H1 (cell line): ENCODE measurements around the gene SYK. TPM values are rescaled to one million over a fixed set of nuclear protein-coding genes. Genes with fewer than 3 reads are reported as not detected.

Experiments used
- CTCF ChIA-PET: fragments of 300-600 bp; sonication (Branson Sonifier 250); formaldehyde crosslinking; loops from one replicate; lab custom pipeline; 2021; ENCODE audit not compliant: partially characterized antibody; lab: Charles Lee
- POLR2A ChIA-PET: fragments of 300-600 bp; sonication (Branson Sonifier 250); formaldehyde crosslinking; loops from one replicate; lab custom pipeline; 2021; ENCODE audit warnings: inconsistent platforms; ENCODE audit not compliant: partially characterized antibody; lab: Charles Lee
- DNase-seq, 2 experiments: peaks; one replicate each; pipeline versions ENCODE4 v3.0.0 to v3.0.0-alpha.2; 2010 to 2022; ENCODE audit warnings: low spot score in 2 of 2, low read depth in 1 of 2, mixed read lengths in 1 of 2
- FAIRE-seq: peaks from 2 replicates; lab custom pipeline; 2011; peaks lifted over from hg19 to GRCh38; lab: Jason Lieb, UNC
- H2AFZ ChIP-seq: 2 replicates; pipeline ENCODE4 v1.8.1; 2012; ENCODE audit warnings: low read length, inconsistent platforms
- H2AK5ac ChIP-seq: 2 replicates; pipeline ENCODE4 v1.6.1; 2013; ENCODE audit warnings: low read depth, low read length
- H2BK120ac ChIP-seq: replicated peaks from 2 replicates; pipeline ENCODE3; 2013; ENCODE audit warnings: low read depth, low read length, inconsistent platforms
- H2BK12ac ChIP-seq: 2 replicates; pipeline ENCODE4 v1.6.1; 2013; ENCODE audit warnings: low read depth, low read length
- H2BK15ac ChIP-seq: 2 replicates; pipeline ENCODE4 v1.6.1; 2013; ENCODE audit warnings: low read length
- H2BK20ac ChIP-seq: 2 replicates; pipeline ENCODE4 v1.6.1; 2013; ENCODE audit warnings: low read length
- H2BK5ac ChIP-seq: 2 replicates; pipeline ENCODE4 v1.6.1; 2013; ENCODE audit warnings: low read depth, low read length
- H3K14ac ChIP-seq: 2 replicates; pipeline ENCODE4 v1.6.1; 2013; ENCODE audit warnings: inconsistent platforms; ENCODE audit not compliant: insufficient read length
- H3K18ac ChIP-seq: 2 replicates; pipeline ENCODE4 v1.6.1; 2013; ENCODE audit warnings: low read length; ENCODE audit errors: extremely low read depth
- H3K23ac ChIP-seq: 2 replicates; pipeline ENCODE4 v1.6.1; 2013; ENCODE audit warnings: inconsistent platforms; ENCODE audit not compliant: insufficient read length
- H3K23me2 ChIP-seq: 2 replicates; pipeline ENCODE4 v1.6.1; 2013; ENCODE audit warnings: low read depth, low read length
- H3K27ac ChIP-seq: 2 replicates; pipeline ENCODE4 v1.6.1; 2011; ENCODE audit warnings: low read depth, low read length, inconsistent platforms
- H3K27me3 ChIP-seq, 4 experiments: replicated peaks in 1 of 4; 1 replicate in 1 of 4; 2 replicates in 3 of 4; pipeline versions ENCODE4 v1.6.1 to v1.8.1; 2011 to 2013; ENCODE audit warnings: low read length in 3 of 4, mild to moderate bottlenecking in 3 of 4, inconsistent platforms in 2 of 4, mixed read lengths in 2 of 4, moderate library complexity in 1 of 4; ENCODE audit not compliant: control insufficient read depth in 3 of 4, insufficient read depth in 3 of 4; ENCODE audit errors: extremely low read depth in 1 of 4
- H3K36me3 ChIP-seq, 4 experiments: 2 replicates each; pipeline versions ENCODE4 v1.6.1 to v1.8.1; 2011 to 2013; ENCODE audit warnings: mild to moderate bottlenecking in 4 of 4, low read length in 3 of 4, moderate library complexity in 2 of 4, control low read depth in 1 of 4, inconsistent platforms in 1 of 4; ENCODE audit not compliant: insufficient read depth in 4 of 4, control insufficient read depth in 2 of 4
- H3K4ac ChIP-seq: replicated peaks from 2 replicates; pipeline ENCODE3; 2013; ENCODE audit warnings: low read length, low read depth, mixed read lengths, inconsistent platforms; ENCODE audit not compliant: insufficient read length
- H3K4me1 ChIP-seq, 4 experiments: replicated peaks in 1 of 4; 1 replicate in 1 of 4; 2 replicates in 3 of 4; pipeline versions ENCODE4 v1.6.1 to v1.8.1; 2011 to 2013; ENCODE audit warnings: low read length in 3 of 4, inconsistent platforms in 2 of 4, mixed read lengths in 1 of 4; ENCODE audit not compliant: insufficient read depth in 4 of 4, control insufficient read depth in 3 of 4
- H3K4me2 ChIP-seq, 2 experiments: 2 replicates each; pipeline versions ENCODE4 v1.6.1 to v1.8.1; 2011 to 2013; ENCODE audit warnings: low read depth in 2 of 2, low read length in 2 of 2, control low read depth in 1 of 2, inconsistent platforms in 1 of 2, mild to moderate bottlenecking in 1 of 2; ENCODE audit not compliant: insufficient read depth in 1 of 2
- H3K4me3 ChIP-seq, 4 experiments: fragments of 200-600, 300-600 bp in 1 of 4; sonication (generic), shearing (Covaris generic), sonication (Bioruptor Twin) in 1 of 4; 2 replicates each; pipeline versions ENCODE4 v1.5.1 to v1.8.1; 2011 to 2016; ENCODE audit warnings: low read length in 4 of 4, low read depth in 3 of 4, control low read depth in 2 of 4, inconsistent platforms in 2 of 4, mild to moderate bottlenecking in 2 of 4, mixed read lengths in 1 of 4, moderate library complexity in 1 of 4; ENCODE audit not compliant: insufficient read depth in 2 of 4; ENCODE audit errors: extremely low read depth in 1 of 4
- H3K56ac ChIP-seq: replicated peaks from 2 replicates; pipeline ENCODE3; 2013; ENCODE audit warnings: low read depth, mild to moderate bottlenecking, mixed read lengths, low read length, inconsistent platforms; ENCODE audit not compliant: insufficient read length
- H3K79me1 ChIP-seq: 2 replicates; pipeline ENCODE4 v1.6.1; 2013; ENCODE audit warnings: low read depth, low read length, control low read depth
- H3K79me2 ChIP-seq, 2 experiments: 2 replicates each; pipeline versions ENCODE4 v1.6.1 to v1.8.1; 2012 to 2013; ENCODE audit warnings: low read length in 2 of 2, mild to moderate bottlenecking in 2 of 2, inconsistent platforms in 1 of 2; ENCODE audit not compliant: insufficient read depth in 2 of 2, control insufficient read depth in 1 of 2
- H3K9ac ChIP-seq, 4 experiments: replicated peaks in 1 of 4; 1 replicate in 1 of 4; 2 replicates in 3 of 4; pipeline versions ENCODE4 v1.6.1 to v1.8.1; 2011 to 2013; ENCODE audit warnings: low read depth in 3 of 4, low read length in 3 of 4, control low read depth in 2 of 4, mild to moderate bottlenecking in 2 of 4, moderate library complexity in 2 of 4, inconsistent platforms in 1 of 4; ENCODE audit errors: extremely low read depth in 1 of 4
- H3K9me3 ChIP-seq, 2 experiments: 2 replicates each; pipeline versions ENCODE4 v1.6.1 to v1.8.1; 2012 to 2013; ENCODE audit warnings: mild to moderate bottlenecking in 2 of 2, moderate library complexity in 2 of 2, control low read depth in 1 of 2, inconsistent platforms in 1 of 2, low read depth in 1 of 2, low read length in 1 of 2, mixed read lengths in 1 of 2; ENCODE audit not compliant: insufficient read depth in 2 of 2
- H4K20me1 ChIP-seq, 2 experiments: replicated peaks in 1 of 2; 2 replicates each; pipeline versions ENCODE3 to v1.8.1; 2011 to 2013; ENCODE audit warnings: inconsistent platforms in 2 of 2, low read length in 2 of 2, mild to moderate bottlenecking in 1 of 2; ENCODE audit not compliant: insufficient read depth in 2 of 2, control insufficient read depth in 1 of 2
- H4K5ac ChIP-seq: 2 replicates; pipeline ENCODE4 v1.6.1; 2013; ENCODE audit warnings: low read length, low read depth, mixed read lengths, inconsistent platforms; ENCODE audit not compliant: insufficient read length
- H4K8ac ChIP-seq: 2 replicates; pipeline ENCODE4 v1.8.0; 2013; ENCODE audit warnings: mild to moderate bottlenecking, moderate library complexity, low read length, inconsistent platforms; ENCODE audit not compliant: insufficient read depth; ENCODE audit errors: extremely low read depth
- H4K91ac ChIP-seq: replicated peaks from 2 replicates; pipeline ENCODE3; 2013; ENCODE audit warnings: low read length, mixed read lengths, inconsistent platforms; ENCODE audit not compliant: insufficient read length
- ATF3 ChIP-seq: IDR thresholded peaks from 2 replicates; pipeline ENCODE4 v1.6.1; 2011; ENCODE audit warnings: low read depth, mild to moderate bottlenecking, low read length; ENCODE audit not compliant: insufficient read depth
- BCL11A ChIP-seq, 2 experiments: IDR thresholded peaks; one replicate each; pipeline ENCODE4 v1.6.1; 2011; ENCODE audit warnings: low read depth in 2 of 2, low read length in 2 of 2, mild to moderate bottlenecking in 2 of 2
- CEBPB ChIP-seq: IDR thresholded peaks from 2 replicates; pipeline ENCODE4 v1.6.1; 2012; ENCODE audit warnings: low read depth, low read length
- CHD1 ChIP-seq: IDR thresholded peaks from 2 replicates; pipeline ENCODE4 v1.6.1; 2012; ENCODE audit warnings: low read depth, low read length, improper control_type of control experiment
- CREB1 ChIP-seq: IDR thresholded peaks from 2 replicates; pipeline ENCODE4 v1.6.1; 2012; ENCODE audit warnings: inconsistent platforms
- EGR1 ChIP-seq: IDR thresholded peaks from 2 replicates; pipeline ENCODE4 v1.6.1; 2011; ENCODE audit warnings: low read depth, low read length, borderline replicate concordance
- EZH2 ChIP-seq: fragments of 200-600 bp; sonication (generic); IDR thresholded peaks from 2 replicates; pipeline ENCODE4 v1.7.1; 2012; ENCODE audit warnings: low read depth, mild to moderate bottlenecking, moderate library complexity, low read length, inconsistent platforms; ENCODE audit not compliant: severe bottlenecking
- KDM5A ChIP-seq: fragments of 200-600 bp; IDR thresholded peaks from 2 replicates; pipeline ENCODE4 v1.7.1; 2012; ENCODE audit warnings: mild to moderate bottlenecking, low read length, inconsistent platforms, mixed read lengths
- POLR2AphosphoS5 ChIP-seq: IDR thresholded peaks from 2 replicates; pipeline ENCODE4 v1.6.1; 2011; ENCODE audit warnings: low read depth, low read length
- RAD21 ChIP-seq, 2 experiments: IDR thresholded peaks in 1 of 2; conservative IDR thresholded peaks in 1 of 2; 2 replicates each; pipeline ENCODE4 v1.6.1; 2011; ENCODE audit warnings: low read depth in 2 of 2, low read length in 2 of 2, improper control_type of control experiment in 1 of 2, inconsistent platforms in 1 of 2, mild to moderate bottlenecking in 1 of 2, moderate library complexity in 1 of 2
- RXRA ChIP-seq: IDR thresholded peaks from 2 replicates; pipeline ENCODE4 v1.6.1; 2011; ENCODE audit warnings: low read depth, mild to moderate bottlenecking, low read length, moderate library complexity; ENCODE audit not compliant: insufficient read depth
- SIX5 ChIP-seq: IDR thresholded peaks from 2 replicates; pipeline ENCODE4 v1.6.1; 2011; ENCODE audit warnings: mild to moderate bottlenecking, low read depth, low read length
- TCF12 ChIP-seq: IDR thresholded peaks from 2 replicates; pipeline ENCODE4 v1.6.1; 2011; ENCODE audit warnings: low read depth, mild to moderate bottlenecking, low read length
- ZNF274 ChIP-seq: IDR thresholded peaks from 2 replicates; pipeline ENCODE4 v1.7.0; 2012; ENCODE audit warnings: low read length, borderline replicate concordance; ENCODE audit errors: extremely low read depth
- WGBS, 2 experiments: shearing (Covaris generic) in 1 of 2; methylation state at CpG; one replicate each; pipeline versions ENCODE4 v1.1.6 to v1.1.7; 2013 to 2015; ENCODE audit warnings: low lambda C conversion rate in 2 of 2, mixed read lengths in 2 of 2, inconsistent platforms in 1 of 2, low coverage in 1 of 2, missing lambda C conversion rate in 1 of 2; ENCODE audit not compliant: insufficient replicate concordance in 2 of 2, insufficient coverage in 1 of 2, insufficient read length in 1 of 2; ENCODE audit errors: extremely low coverage in 1 of 2, missing lambda C conversion rate in 1 of 2; 5-methylcytosine and 5-hydroxymethylcytosine counted together
- polyA plus RNA-seq, 7 experiments: library from polyadenylated mRNA; depleted of rRNA in 3 of 7; stranded (reverse) in 5 of 7; unstranded in 2 of 7; fragments of >200 nt in 5 of 7; fragments of 200-250 nt in 2 of 7; gene quantifications; 1 replicate in 5 of 7; 2 replicates in 1 of 7; 4 replicates in 1 of 7; pipeline versions ENCODE4 v1.2.1 to v1.2.3, GENCODE V29; 2011 to 2013; ENCODE audit warnings: missing spikeins in 2 of 7, mixed read lengths in 2 of 7
- total RNA-seq: library from RNA; stranded (reverse); fragmentation: NEBNext Ultra II Directional; extraction: Animal tissue kit (Norgen Biotek cat#: 25700); gene quantifications from 2 replicates; pipeline ENCODE4 v1.2.1, GENCODE V29; 2021

The SYK gene
- total and polyA plus RNA-seq, 2 of the 8 experiments (the other 6 are each of a cell fraction or from before 2014, with no cell fraction given): 1.5 to 4.4 TPM

GRCh38 chr9:90772386-90772785 is 29.2 kb upstream of the SYK start:
- WGBS, 2 experiments: 90% methylated on average over 1 of the region's 1 CpG; no CpG with 5 or more reads in 1 of the 2 experiments
- TF ChIP-seq ZNF274: no peak
- TF ChIP-seq EGR1: no peak
- TF ChIP-seq BCL11A (IDR thresholded peaks at IDR 0.05; ENCODE audit: low read depth in 2 of 2, low read length in 2 of 2): no peak
- TF ChIP-seq RXRA: no peak
- no peak for TF ChIP-seq EZH2
- no peak for TF ChIP-seq CREB1
- no peak for TF ChIP-seq RAD21 (IDR thresholded peaks at IDR 0.05 in 1 of 2, conservative IDR thresholded peaks at IDR 0.05 in 1 of 2; ENCODE audit: low read depth in 2 of 2, low read length in 2 of 2)
- no peak for TF ChIP-seq SIX5
- no peak for TF ChIP-seq ATF3
- TF ChIP-seq TCF12: no peak
- TF ChIP-seq CHD1: no peak
- TF ChIP-seq POLR2AphosphoS5: no peak
- no peak for TF ChIP-seq CEBPB
- TF ChIP-seq KDM5A: no peak

More at GRCh38 chr9:90772386-90772785, 29.2 kb upstream of the SYK start:
- Histone ChIP-seq H3K36me3 (no peaks in the 10 kb centered on the region), H3K4ac (no peak overlapping the region), H3K56ac (no peak overlapping the region), H4K91ac (no peak overlapping the region), H2BK120ac (no peak overlapping the region), H3K4me2 (no peak overlapping the region), H3K79me1 (no peaks in the 10 kb centered on the region), H3K23me2 (no peaks in the 10 kb centered on the region), H3K27me3 (no peaks in the 10 kb centered on the region), H2AK5ac (no peak overlapping the region), H3K14ac (no peak overlapping the region), H2BK12ac (no peak overlapping the region), H3K18ac (no peak overlapping the region), H4K5ac (no peak overlapping the region), H3K79me2 (no peaks in the 10 kb centered on the region), H3K27ac (no peak overlapping the region), H3K9me3 (peaks cover 29 to 30% of the 10 kb centered on the region in 2 experiments), H4K8ac (no peak overlapping the region), H3K4me3 (no peak overlapping the region), H3K23ac (no peak overlapping the region), H2BK5ac (no peak overlapping the region), H3K9ac (no peak overlapping the region), H3K4me1 (no peaks in the 10 kb centered on the region; a peak in 1 of 7 replicates), H2BK15ac (no peak overlapping the region), H4K20me1 (no peaks in the 10 kb centered on the region), H2AFZ (no peak overlapping the region), H2BK20ac (no peak overlapping the region)
- POLR2A ChIA-PET: no interaction called here
- FAIRE-seq: no peak
- DNase-seq: no peak
- CTCF ChIA-PET: interaction anchor here (1.0 kb wide), 2 partner anchors 67 to 98 kb away, joined by 3 read pairs; no protein-coding TSS in a partner anchor
